GM21529 (cell line): Measurements from ENCODE around the gene SLC9A9.

ENCODE experiments used
- ATAC-seq: cut with Tn5 transposase; IDR thresholded peaks from one replicate; pipeline ENCODE4 v1.9.1; 2021; ENCODE audit not compliant: unreplicated experiment

Gene SLC9A9

GRCh38 chr3:143573610-143574303, 274.5 kb downstream of the SLC9A9 start:
- ATAC-seq = no peak

- no peak for ATAC-seq
Observed at GRCh38 chr3:143571548-143571947, 276.7 kb downstream of the SLC9A9 start.

- no peak for ATAC-seq
Observed at GRCh38 chr3:143567823-143568222, 280.4 kb downstream of the SLC9A9 start.

GRCh38 chr3:143565951-143566350, 282.3 kb downstream of the SLC9A9 start:
- ATAC-seq = no peak

GRCh38 chr3:143563786-143564185, 284.5 kb downstream of the SLC9A9 start:
- ATAC-seq = no peak

- no peak for ATAC-seq
Observed at GRCh38 chr3:143562789-143563188, 285.5 kb downstream of the SLC9A9 start.

GRCh38 chr3:143559296-143559695, 289.0 kb downstream of the SLC9A9 start:
- ATAC-seq = no peak

- ATAC-seq = no peak
Observed at GRCh38 chr3:143552851-143553250, 295.4 kb downstream of the SLC9A9 start.

GRCh38 chr3:143551761-143552160, 296.5 kb downstream of the SLC9A9 start:
- no peak for ATAC-seq

- ATAC-seq = no peak
Observed at GRCh38 chr3:143548861-143549497, 299.3 kb downstream of the SLC9A9 start.

- ATAC-seq = no peak
Observed at GRCh38 chr3:143548393-143548792, 299.9 kb downstream of the SLC9A9 start.

- ATAC-seq = no peak
Observed at GRCh38 chr3:143538577-143538981, 309.7 kb downstream of the SLC9A9 start.

- ATAC-seq = no peak
Observed at GRCh38 chr3:143538061-143538460, 310.2 kb downstream of the SLC9A9 start.

GRCh38 chr3:143536817-143537535, 311.3 kb downstream of the SLC9A9 start:
- no peak for ATAC-seq

- ATAC-seq = peak; percentile 95
Observed at GRCh38 chr3:143535994-143536784, 312.1 kb downstream of the SLC9A9 start.

- no peak for ATAC-seq
Observed at GRCh38 chr3:143533391-143533790, 314.9 kb downstream of the SLC9A9 start.

GRCh38 chr3:143532091-143532490, 316.2 kb downstream of the SLC9A9 start:
- ATAC-seq = no peak

GRCh38 chr3:143531101-143531500, 317.2 kb downstream of the SLC9A9 start:
- no peak for ATAC-seq

GRCh38 chr3:143529798-143530197, 318.5 kb downstream of the SLC9A9 start:
- ATAC-seq = no peak

GRCh38 chr3:143529018-143529478, 319.2 kb downstream of the SLC9A9 start:
- peak; percentile 85 for ATAC-seq

GRCh38 chr3:143526011-143526545, 322.2 kb downstream of the SLC9A9 start:
- ATAC-seq = no peak
